GM12864 (cell line): ENCODE measurements around the gene FBLN1.
"Not testable (repeated sequence)": the region's sequence is repeated elsewhere in the genome, so short reads cannot be mapped to it uniquely, and the experiment has no call there.

Experiments
- DNase-seq: peaks from one replicate; pipeline ENCODE4 v3.0.0-alpha.2; 2011; ENCODE audit warnings: low read depth
- H3K4me3 ChIP-seq: 2 replicates; pipeline ENCODE4 v1.5.1; 2011; ENCODE audit warnings: mild to moderate bottlenecking, low read depth, low read length, control low read depth
- CTCF ChIP-seq: IDR thresholded peaks from 2 replicates; pipeline ENCODE4 v1.5.1; 2011; ENCODE audit warnings: low read depth, mild to moderate bottlenecking, moderate library complexity, low read length, control low read depth, inconsistent platforms; ENCODE audit errors: missing control alignments

FBLN1 gene

GRCh38 chr22:45531441-45532234 lies 29.0 kb downstream of the FBLN1 start:
- TF ChIP-seq CTCF, result no peak
- DNase-seq, result no peak
- H3K4me3 ChIP-seq, result no peak overlapping the region

- H3K4me3 ChIP-seq, result no peak overlapping the region
- no peak for DNase-seq
- TF ChIP-seq CTCF, result no peak
Observed at GRCh38 chr22:45532235-45532631, 29.6 kb downstream of the FBLN1 start.

- no peak for DNase-seq
- TF ChIP-seq CTCF, result no peak
- H3K4me3 ChIP-seq, result no peak overlapping the region
Observed at GRCh38 chr22:45533703-45534102, 31.0 kb downstream of the FBLN1 start.

GRCh38 chr22:45534339-45535192 lies 31.9 kb downstream of the FBLN1 start:
- no peak for TF ChIP-seq CTCF
- H3K4me3 ChIP-seq, result no peak overlapping the region
- no peak for DNase-seq

GRCh38 chr22:45535290-45535689 lies 32.6 kb downstream of the FBLN1 start:
- H3K4me3 ChIP-seq, result no peak overlapping the region
- TF ChIP-seq CTCF, result no peak
- no peak for DNase-seq

- not testable (repeated sequence) for H3K4me3 ChIP-seq, DNase-seq
Observed at GRCh38 chr22:45535835-45536234, 33.2 kb downstream of the FBLN1 start.

- DNase-seq, result no peak
- no peak for TF ChIP-seq CTCF
- H3K4me3 ChIP-seq, result no peak overlapping the region
Observed at GRCh38 chr22:45537734-45538181, 35.1 kb downstream of the FBLN1 start.
